ENCODE data around the gene FNIP1.
A peak's percentile ranks its signal among the peaks of the same experiment; 100 is the strongest.
"Not testable (repeated sequence)": the region's sequence is repeated elsewhere in the genome, so short reads cannot be mapped to it uniquely, and the experiment has no call there.

The FNIP1 gene

DNA sequence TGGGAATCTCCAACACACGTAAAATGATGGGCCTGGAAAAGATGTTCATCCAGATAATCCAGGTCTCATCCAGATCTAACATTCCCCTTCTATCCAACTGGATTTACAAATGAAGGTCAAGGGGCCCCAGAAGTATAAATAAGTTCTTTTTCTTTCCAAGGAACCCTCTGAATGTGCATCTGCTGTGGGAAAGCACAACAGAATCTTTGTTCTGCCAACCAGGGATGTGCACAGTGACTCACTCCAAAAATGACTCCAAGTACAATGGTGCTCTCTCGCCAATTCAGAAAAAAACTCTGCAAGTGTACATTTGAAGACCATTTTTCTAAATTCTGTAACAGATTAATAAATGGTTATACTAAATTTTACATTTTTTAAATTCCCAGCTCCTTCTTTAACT lies 174.2 kb downstream of the FNIP1 start:
- H3K27me3 Mint-ChIP-seq = no peaks in the 10 kb centered on the region

GRCh38 chr5:131621164-131621563 lies 175.7 kb downstream of the FNIP1 start:
- Mint-ChIP-seq H3K36me3 (peaks cover 27 to 36% of the 10 kb centered on the region in 2 donors), H3K4me1 (peaks cover 36 to 75% of the 10 kb centered on the region in 2 donors)
- not testable (repeated sequence) for ATAC-seq (replicated peaks); H3K9me3 Mint-ChIP-seq; DNase-seq; H3K4me3 Mint-ChIP-seq; H3K27me3 Mint-ChIP-seq; H3K27ac Mint-ChIP-seq

More for the DNA sequence above, 174.2 kb downstream of the FNIP1 start:
- DNase-seq (no peak), ATAC-seq (replicated peaks) (no peak)
- H3K9me3 Mint-ChIP-seq = no peaks in the 10 kb centered on the region
- peaks cover 36 to 76% of the 10 kb centered on the region in 2 donors for H3K4me1 Mint-ChIP-seq
- H3K36me3 Mint-ChIP-seq = peaks cover 21 to 31% of the 10 kb centered on the region in 2 donors
- no peak overlapping the region for H3K4me3 Mint-ChIP-seq
- no peak overlapping the region for H3K27ac Mint-ChIP-seq

DNA sequence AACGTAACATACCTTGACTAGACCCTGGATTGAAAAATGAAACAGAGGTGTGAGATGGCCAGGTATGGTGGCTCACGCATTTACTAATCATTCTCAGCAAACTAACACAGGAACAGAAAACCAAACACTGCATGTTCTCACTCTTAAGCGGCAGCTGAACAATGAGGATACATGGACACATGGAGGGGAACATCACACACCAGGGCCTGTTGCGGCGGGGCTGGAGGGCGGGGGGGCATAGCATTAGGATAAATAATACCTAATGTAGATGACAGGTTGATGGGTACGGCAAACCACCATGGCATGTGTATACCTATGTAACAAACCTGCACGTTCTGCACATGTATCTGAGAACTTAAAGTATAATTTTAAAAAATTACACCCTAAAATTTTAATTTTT lies 177.7 kb downstream of the FNIP1 start:
- Mint-ChIP-seq H3K4me3 (no peak overlapping the region), H3K27ac (no peak overlapping the region), H3K27me3 (no peaks in the 10 kb centered on the region), H3K36me3 (peaks cover 32 to 41% of the 10 kb centered on the region in 2 donors), H3K4me1 (peaks cover 35 to 83% of the 10 kb centered on the region in 2 donors), H3K9me3 (peaks cover 0 to 5% of the 10 kb centered on the region in 2 donors)
- DNase-seq (no peak), ATAC-seq (replicated peaks) (no peak)

DNA sequence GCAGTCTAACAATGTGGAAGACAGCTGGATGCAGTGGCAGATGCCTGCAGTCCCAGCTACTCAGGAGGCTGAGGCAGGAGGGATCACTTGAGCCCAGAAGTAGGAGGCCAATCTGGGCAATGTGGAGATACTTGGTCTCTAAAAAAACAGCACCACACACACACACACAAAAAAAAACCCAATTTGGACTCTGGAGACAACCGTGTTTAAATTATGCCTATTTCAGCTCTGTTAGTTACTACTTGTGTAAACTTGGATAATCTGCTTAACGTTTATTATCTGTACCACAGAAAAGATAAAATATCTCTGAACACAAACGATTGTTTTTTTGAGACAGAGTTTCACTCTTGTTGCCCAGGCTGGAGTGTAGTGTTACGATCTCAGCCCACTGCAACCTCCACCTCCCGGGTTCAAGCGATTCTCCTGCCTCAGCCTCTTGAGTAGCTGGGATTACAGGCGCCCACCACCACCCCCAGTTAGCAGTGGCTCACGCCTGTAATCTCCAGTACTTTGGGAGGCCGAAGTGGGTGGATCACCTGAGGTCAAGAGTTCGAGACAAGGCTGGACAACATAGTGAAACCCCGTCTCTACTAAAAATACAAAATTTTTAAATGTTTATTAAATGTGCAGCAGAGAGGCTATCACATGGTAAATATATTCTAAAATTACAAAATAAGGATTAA lies 179.5 kb downstream of the FNIP1 start:
- ATAC-seq (replicated peaks) = no peak
- H3K27me3 Mint-ChIP-seq = no peaks in the 10 kb centered on the region
- peaks cover 35 to 79% of the 10 kb centered on the region in 2 donors for H3K4me1 Mint-ChIP-seq
- no peak overlapping the region for H3K4me3 Mint-ChIP-seq
- H3K36me3 Mint-ChIP-seq = peaks cover 34 to 37% of the 10 kb centered on the region in 2 donors
- DNase-seq = no peak
- no peak overlapping the region for H3K27ac Mint-ChIP-seq
- peaks cover 0 to 5% of the 10 kb centered on the region in 2 donors for H3K9me3 Mint-ChIP-seq

DNA sequence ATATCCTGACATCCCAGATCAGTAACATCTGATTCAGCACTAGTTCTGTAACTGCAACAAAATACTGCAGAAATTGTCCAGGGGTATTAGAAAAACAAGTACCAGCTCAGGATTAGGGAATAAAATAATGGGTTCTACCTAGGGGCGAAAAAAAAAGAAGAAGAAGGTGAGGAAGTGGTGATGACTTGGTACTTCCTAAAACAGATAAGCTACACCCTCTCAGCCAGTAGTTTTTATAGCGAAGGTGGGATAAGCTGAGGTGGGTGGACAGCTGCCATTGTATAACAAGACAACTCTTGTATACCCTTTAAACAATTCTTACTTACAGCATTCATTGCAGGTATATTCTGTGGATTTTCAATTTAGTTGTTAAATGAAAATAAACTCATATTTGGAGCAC lies 180.9 kb downstream of the FNIP1 start:
- H3K4me3 Mint-ChIP-seq = no peak overlapping the region
- H3K27ac Mint-ChIP-seq = peak overlapping the region; percentile 57
- no peaks in the 10 kb centered on the region for H3K27me3 Mint-ChIP-seq
- H3K9me3 Mint-ChIP-seq = peaks cover 0 to 5% of the 10 kb centered on the region in 2 donors
- peaks cover 32 to 66% of the 10 kb centered on the region in 2 donors for H3K4me1 Mint-ChIP-seq
- ATAC-seq (replicated peaks) (peak in 1 of 2 donors; percentile 39), DNase-seq (no peak)
- peaks cover 27 to 34% of the 10 kb centered on the region in 2 donors for H3K36me3 Mint-ChIP-seq

DNA sequence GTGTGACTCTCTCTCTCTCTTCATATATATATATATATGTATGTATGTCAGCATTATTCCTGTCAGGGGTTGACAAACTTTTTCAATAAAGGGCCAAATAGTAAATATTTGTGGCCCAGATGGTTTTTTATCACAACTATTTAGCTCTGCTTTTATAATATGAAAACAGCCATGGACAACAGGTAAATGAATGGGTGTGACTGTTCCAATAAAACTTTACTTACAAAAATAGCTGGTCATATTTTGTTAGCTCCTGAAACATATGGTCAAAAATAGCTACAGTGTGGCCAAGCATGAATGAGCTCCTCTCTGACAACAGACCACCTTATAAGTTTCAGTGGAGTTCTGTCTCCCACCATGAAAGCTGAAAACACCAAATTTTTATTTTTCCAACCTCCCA lies 183.4 kb downstream of the FNIP1 start:
- DNase-seq = no peak
- no peak for ATAC-seq (replicated peaks)
- H3K4me1 Mint-ChIP-seq = peaks cover 36 to 64% of the 10 kb centered on the region in 2 donors
- no peak overlapping the region for H3K27ac Mint-ChIP-seq
- no peak overlapping the region for H3K4me3 Mint-ChIP-seq
- peaks cover 25 to 47% of the 10 kb centered on the region in 2 donors for H3K36me3 Mint-ChIP-seq
- H3K9me3 Mint-ChIP-seq = peaks cover 0 to 5% of the 10 kb centered on the region in 2 donors
- no peaks in the 10 kb centered on the region for H3K27me3 Mint-ChIP-seq

DNA sequence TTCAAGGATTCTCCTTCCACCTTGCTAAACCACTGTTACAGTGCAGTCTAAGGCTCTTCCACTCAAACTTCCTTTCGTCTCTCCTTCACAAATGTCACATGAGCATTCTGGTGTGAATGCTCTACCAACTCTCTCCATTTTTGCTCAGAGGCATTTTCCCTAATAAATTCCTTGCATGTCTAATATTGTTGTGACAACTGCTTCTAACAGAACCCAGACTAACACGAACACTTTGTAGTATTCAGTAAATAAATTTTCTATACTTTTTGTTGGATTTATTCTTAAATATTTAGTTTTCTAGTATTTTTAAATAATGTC lies 185.8 kb downstream of the FNIP1 start:
- H3K4me3 Mint-ChIP-seq = no peak overlapping the region
- ATAC-seq (replicated peaks) = no peak
- H3K27ac Mint-ChIP-seq = no peak overlapping the region

GRCh38 chr5:131610198-131611063 lies 186.4 kb downstream of the FNIP1 start:
- Mint-ChIP-seq H3K4me3 (no peak overlapping the region), H3K9me3 (peaks cover 0 to 3% of the 10 kb centered on the region in 2 donors), H3K4me1 (peaks cover 40 to 63% of the 10 kb centered on the region in 2 donors), H3K27ac (no peak overlapping the region), H3K36me3 (peaks cover 12 to 36% of the 10 kb centered on the region in 2 donors), H3K27me3 (no peaks in the 10 kb centered on the region)
- DNase-seq = no peak
- ATAC-seq (replicated peaks) = no peak

More for the DNA sequence above, 185.8 kb downstream of the FNIP1 start:
- Mint-ChIP-seq H3K4me1 (peaks cover 43 to 65% of the 10 kb centered on the region in 2 donors), H3K27me3 (no peaks in the 10 kb centered on the region), H3K36me3 (peaks cover 18 to 39% of the 10 kb centered on the region in 2 donors), H3K9me3 (peaks cover 0 to 5% of the 10 kb centered on the region in 2 donors)
- DNase-seq = no peak

DNA sequence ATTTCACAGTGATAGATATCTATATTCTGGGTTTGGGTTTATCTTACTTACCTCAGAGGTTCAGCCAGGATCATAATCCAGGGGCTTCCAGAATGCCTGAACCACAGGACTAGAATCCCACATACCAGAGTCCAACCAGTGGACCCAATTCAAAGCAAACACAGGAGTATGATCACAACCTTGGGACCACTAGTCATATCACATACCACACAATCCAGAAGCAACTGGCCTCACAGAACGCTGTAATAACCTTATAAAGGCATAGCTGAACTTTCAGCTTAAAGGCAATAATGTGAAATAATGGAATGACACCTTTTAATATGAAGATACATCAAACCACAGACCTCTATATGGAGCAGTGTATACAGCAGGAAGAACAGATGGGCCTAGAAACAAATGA lies 187.0 kb downstream of the FNIP1 start:
- no peak for DNase-seq
- no peak for ATAC-seq (replicated peaks)
- Mint-ChIP-seq H3K27me3 (no peaks in the 10 kb centered on the region), H3K4me1 (peaks cover 41 to 62% of the 10 kb centered on the region in 2 donors), H3K36me3 (peaks cover 8 to 30% of the 10 kb centered on the region in 2 donors), H3K4me3 (no peak overlapping the region), H3K9me3 (peaks cover 0 to 3% of the 10 kb centered on the region in 2 donors), H3K27ac (no peak overlapping the region)

- H3K36me3 Mint-ChIP-seq = peaks cover 3 to 18% of the 10 kb centered on the region in 2 donors
- H3K27ac Mint-ChIP-seq = peak overlapping the region; percentile 78
- no peak overlapping the region for H3K4me3 Mint-ChIP-seq
- no peaks in the 10 kb centered on the region for H3K9me3 Mint-ChIP-seq
- no peak for DNase-seq
- ATAC-seq (replicated peaks) = no peak
- H3K4me1 Mint-ChIP-seq = peaks cover 37 to 51% of the 10 kb centered on the region in 2 donors
- no peaks in the 10 kb centered on the region for H3K27me3 Mint-ChIP-seq
Observed at GRCh38 chr5:131608597-131608996, 188.2 kb downstream of the FNIP1 start.

GRCh38 chr5:131607903-131608540 lies 188.8 kb downstream of the FNIP1 start:
- ATAC-seq (replicated peaks) = no peak
- Mint-ChIP-seq H3K27ac (no peak overlapping the region), H3K36me3 (peaks cover 2 to 17% of the 10 kb centered on the region in 2 donors), H3K4me1 (peaks cover 36 to 48% of the 10 kb centered on the region in 2 donors), H3K4me3 (no peak overlapping the region), H3K27me3 (no peaks in the 10 kb centered on the region), H3K9me3 (no peaks in the 10 kb centered on the region)
- no peak for DNase-seq

DNA sequence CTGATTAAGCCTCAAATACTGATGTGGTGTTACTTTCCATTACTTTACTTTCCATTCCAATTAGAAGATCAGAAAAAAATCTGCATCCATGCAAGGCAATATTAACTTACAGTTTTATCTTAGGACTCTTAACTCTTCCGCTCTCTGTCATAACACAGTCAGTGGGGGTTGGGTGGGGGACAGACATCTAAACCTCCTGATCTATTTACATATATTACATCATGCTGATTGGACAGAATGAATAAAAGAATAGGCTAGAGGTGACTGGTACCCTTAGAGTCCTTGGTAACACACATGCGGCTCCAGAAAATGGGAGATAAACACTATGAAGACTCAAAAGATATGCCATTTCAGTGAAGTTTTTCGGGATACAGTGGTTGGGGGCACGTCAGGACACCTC lies 189.4 kb downstream of the FNIP1 start:
- Mint-ChIP-seq H3K27me3 (no peaks in the 10 kb centered on the region), H3K4me1 (peaks cover 36 to 45% of the 10 kb centered on the region in 2 donors), H3K36me3 (peaks cover 2 to 21% of the 10 kb centered on the region in 2 donors), H3K9me3 (no peaks in the 10 kb centered on the region), H3K27ac (no peak overlapping the region), H3K4me3 (no peak overlapping the region)
- ATAC-seq (replicated peaks) (no peak), DNase-seq (no peak)

DNA sequence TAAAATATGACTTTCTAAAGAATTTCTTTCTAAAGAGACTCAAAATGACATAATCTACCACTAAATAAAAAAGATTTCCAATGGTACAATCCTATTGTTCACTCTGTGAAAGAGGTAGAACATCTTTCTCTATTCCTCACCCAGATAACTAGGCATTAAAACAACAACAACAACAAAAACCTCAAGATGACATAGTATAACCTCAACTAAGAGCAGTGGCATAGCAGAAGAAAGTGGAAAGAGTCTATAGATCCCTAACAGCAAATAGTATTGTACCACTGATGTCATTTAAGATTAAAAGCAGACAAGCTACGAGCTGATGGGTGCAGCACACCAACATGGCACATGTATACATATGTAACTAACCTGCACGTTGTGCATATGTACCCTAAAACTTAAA lies 191.7 kb downstream of the FNIP1 start:
- no peaks in the 10 kb centered on the region for H3K9me3 Mint-ChIP-seq
- peaks cover 30 to 40% of the 10 kb centered on the region in 2 donors for H3K4me1 Mint-ChIP-seq
- H3K36me3 Mint-ChIP-seq = peaks cover 9 to 34% of the 10 kb centered on the region in 2 donors
- H3K27me3 Mint-ChIP-seq = no peaks in the 10 kb centered on the region
- H3K4me3 Mint-ChIP-seq = no peak overlapping the region
- no peak overlapping the region for H3K27ac Mint-ChIP-seq
- DNase-seq = no peak
- no peak for ATAC-seq (replicated peaks)
